RWPE2 (cell line): ENCODE data around the gene ODC1.

Experiments used
- ATAC-seq: fragments of 200-7000 bp; cut with Tn5 transposase; 3 replicates; pipeline ENCODE4 v1.9.1; 2021; ENCODE audit warnings: low read depth
- DNase-seq: peaks from one replicate; pipeline ENCODE4 v3.0.0-alpha.2; 2020; ENCODE audit warnings: low spot score
- H3K27ac ChIP-seq: fragments of 450-650 bp; 2 replicates; pipeline ENCODE4 v1.5.1; 2017; ENCODE audit warnings: mild to moderate bottlenecking; ENCODE audit not compliant: poor library complexity, severe bottlenecking
- H3K27me3 ChIP-seq: fragments of 250-450 bp; sonication (Bioruptor Pico); 2 replicates; pipeline ENCODE4 v1.5.1; 2021; ENCODE audit warnings: mild to moderate bottlenecking, moderate library complexity; ENCODE audit not compliant: insufficient read depth, poor library complexity, severe bottlenecking
- H3K36me3 ChIP-seq: fragments of 250-450 bp; sonication (Bioruptor Pico); 2 replicates; pipeline ENCODE4 v1.5.1; 2020; ENCODE audit warnings: low read depth, mild to moderate bottlenecking, moderate library complexity
- H3K4me1 ChIP-seq: fragments of 250-450 bp; sonication (Bioruptor Pico); 2 replicates; pipeline ENCODE4 v1.5.1; 2021; ENCODE audit warnings: mild to moderate bottlenecking, moderate library complexity; ENCODE audit not compliant: insufficient read depth, poor library complexity, severe bottlenecking
- H3K4me3 ChIP-seq: fragments of 250-450 bp; sonication (Bioruptor Pico); 2 replicates; pipeline ENCODE4 v1.5.1; 2021; ENCODE audit warnings: mild to moderate bottlenecking, moderate library complexity; ENCODE audit not compliant: severe bottlenecking
- H3K9me3 ChIP-seq: fragments of 250-450 bp; sonication (Bioruptor Pico); 2 replicates; pipeline ENCODE4 v1.5.1; 2021; ENCODE audit warnings: mild to moderate bottlenecking, moderate library complexity; ENCODE audit not compliant: severe bottlenecking
- TF ChIP-seq, protein P1 (sequence below): fragments of 450-650 bp; IDR thresholded peaks from one replicate; pipeline ENCODE4 v1.5.1; 2017; ENCODE audit warnings: mild to moderate bottlenecking, moderate library complexity; ENCODE audit not compliant: poor library complexity, severe bottlenecking

Gene ODC1

DNA sequence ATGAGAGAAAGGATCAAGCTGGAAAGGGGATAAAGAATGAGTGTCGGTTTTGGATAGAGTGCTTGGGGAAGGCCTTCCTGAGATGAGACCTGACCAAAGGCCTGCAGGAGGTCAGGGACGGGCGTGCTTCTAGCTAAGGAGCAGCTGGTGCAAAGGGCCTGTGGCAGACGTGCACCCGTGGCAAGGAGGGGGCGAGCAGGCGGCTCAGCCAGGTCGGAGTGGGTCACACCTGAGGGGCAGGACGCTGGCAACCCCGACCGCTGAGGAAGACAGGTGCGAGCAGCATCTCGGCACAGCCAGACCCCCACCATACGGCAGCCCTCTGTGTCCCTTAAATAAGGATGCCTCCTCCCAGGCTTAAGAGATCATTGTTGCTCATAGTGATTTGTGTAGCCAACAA, 48.1 kb downstream of the ODC1 start:
- ATAC-seq (no peak), DNase-seq (no peak)
- Histone ChIP-seq H3K27ac (no peak overlapping the region), H3K9me3 (no peaks in the 10 kb centered on the region), H3K27me3 (no peaks in the 10 kb centered on the region), H3K4me3 (no peak overlapping the region), H3K4me1 (peaks cover 21% of the 10 kb centered on the region), H3K36me3 (no peaks in the 10 kb centered on the region; the same call in 1 of the 2 replicates)
- TF ChIP-seq, protein P1, sequence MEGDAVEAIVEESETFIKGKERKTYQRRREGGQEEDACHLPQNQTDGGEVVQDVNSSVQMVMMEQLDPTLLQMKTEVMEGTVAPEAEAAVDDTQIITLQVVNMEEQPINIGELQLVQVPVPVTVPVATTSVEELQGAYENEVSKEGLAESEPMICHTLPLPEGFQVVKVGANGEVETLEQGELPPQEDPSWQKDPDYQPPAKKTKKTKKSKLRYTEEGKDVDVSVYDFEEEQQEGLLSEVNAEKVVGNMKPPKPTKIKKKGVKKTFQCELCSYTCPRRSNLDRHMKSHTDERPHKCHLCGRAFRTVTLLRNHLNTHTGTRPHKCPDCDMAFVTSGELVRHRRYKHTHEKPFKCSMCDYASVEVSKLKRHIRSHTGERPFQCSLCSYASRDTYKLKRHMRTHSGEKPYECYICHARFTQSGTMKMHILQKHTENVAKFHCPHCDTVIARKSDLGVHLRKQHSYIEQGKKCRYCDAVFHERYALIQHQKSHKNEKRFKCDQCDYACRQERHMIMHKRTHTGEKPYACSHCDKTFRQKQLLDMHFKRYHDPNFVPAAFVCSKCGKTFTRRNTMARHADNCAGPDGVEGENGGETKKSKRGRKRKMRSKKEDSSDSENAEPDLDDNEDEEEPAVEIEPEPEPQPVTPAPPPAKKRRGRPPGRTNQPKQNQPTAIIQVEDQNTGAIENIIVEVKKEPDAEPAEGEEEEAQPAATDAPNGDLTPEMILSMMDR: no peak

DNA sequence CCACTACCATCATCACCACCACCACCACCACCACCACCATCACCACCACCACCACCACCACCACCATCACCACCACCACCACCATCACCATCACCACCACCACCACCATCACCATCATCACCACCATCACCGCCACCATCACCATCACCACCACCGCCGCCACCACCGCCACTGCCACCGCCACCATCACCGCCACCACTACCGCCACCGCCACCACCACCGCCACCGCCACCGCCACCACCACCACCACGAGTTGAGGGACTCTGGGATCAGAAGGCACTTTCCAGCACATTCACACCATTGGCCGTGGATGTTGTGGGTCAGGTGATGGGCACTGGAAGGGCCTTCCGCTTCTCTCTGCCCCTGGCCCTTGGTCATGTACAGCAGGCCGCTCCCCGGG, 48.8 kb downstream of the ODC1 start:
- Histone ChIP-seq H3K4me1 (peaks cover 14% of the 10 kb centered on the region), H3K9me3 (no peaks in the 10 kb centered on the region), H3K36me3 (no peaks in the 10 kb centered on the region; the same call in 1 of the 2 replicates), H3K27me3 (no peaks in the 10 kb centered on the region), H3K27ac (no peak overlapping the region), H3K4me3 (no peak overlapping the region)
- TF ChIP-seq, protein P1: no peak
- no peak for ATAC-seq
- no peak for DNase-seq

DNA sequence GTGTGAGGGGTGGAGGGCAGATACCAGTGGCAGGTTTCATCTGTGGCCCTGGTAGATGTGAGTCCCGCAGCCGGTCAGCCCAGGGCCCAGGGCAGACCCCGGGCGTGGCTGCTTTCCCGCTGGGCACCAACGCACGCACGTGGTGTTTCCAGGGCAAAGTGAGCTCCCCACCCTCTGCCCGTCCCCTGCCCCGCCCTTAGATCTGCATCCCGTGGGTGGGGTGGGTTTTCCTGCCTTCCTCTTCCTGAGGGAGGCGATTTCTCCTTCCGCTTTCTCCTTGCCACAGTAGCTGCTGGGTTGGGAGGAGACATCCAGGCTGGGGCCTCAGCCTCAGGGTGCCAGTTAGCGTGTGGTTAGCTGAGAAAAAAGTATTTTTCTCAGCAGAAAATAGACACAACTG, 49.6 kb downstream of the ODC1 start:
- TF ChIP-seq, protein P1: no peak
- ATAC-seq (no peak), DNase-seq (no peak)
- Histone ChIP-seq H3K27ac (no peak overlapping the region), H3K4me1 (peaks cover 13% of the 10 kb centered on the region), H3K36me3 (no peaks in the 10 kb centered on the region; the same call in 1 of the 2 replicates), H3K9me3 (no peaks in the 10 kb centered on the region), H3K4me3 (no peak overlapping the region), H3K27me3 (no peaks in the 10 kb centered on the region)

DNA sequence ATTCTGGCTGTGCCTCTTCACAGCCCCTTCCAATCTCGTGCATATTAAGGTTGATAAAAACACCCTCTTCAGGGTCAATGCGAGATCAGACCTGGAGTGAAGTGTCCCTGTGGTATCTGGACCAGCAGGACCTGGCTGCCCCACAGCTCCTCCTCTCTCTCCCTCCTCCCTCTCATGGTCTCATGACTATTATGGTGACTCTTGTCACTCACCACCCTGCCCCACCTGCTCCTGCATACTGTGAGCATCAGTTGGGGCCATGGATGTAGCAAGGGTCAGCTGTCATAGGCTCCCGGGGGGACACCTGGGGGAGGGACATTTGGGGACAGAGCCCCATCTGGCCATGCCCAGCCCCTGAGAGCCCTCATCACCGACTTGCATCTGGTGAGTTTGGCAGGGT, 50.2 kb downstream of the ODC1 start:
- TF ChIP-seq, protein P1: no peak
- DNase-seq (no peak), ATAC-seq (no peak)
- Histone ChIP-seq H3K4me1 (peaks cover 13% of the 10 kb centered on the region), H3K27me3 (no peaks in the 10 kb centered on the region), H3K9me3 (no peaks in the 10 kb centered on the region), H3K27ac (no peak overlapping the region), H3K4me3 (no peak overlapping the region), H3K36me3 (no peaks in the 10 kb centered on the region; the same call in 1 of the 2 replicates)

DNA sequence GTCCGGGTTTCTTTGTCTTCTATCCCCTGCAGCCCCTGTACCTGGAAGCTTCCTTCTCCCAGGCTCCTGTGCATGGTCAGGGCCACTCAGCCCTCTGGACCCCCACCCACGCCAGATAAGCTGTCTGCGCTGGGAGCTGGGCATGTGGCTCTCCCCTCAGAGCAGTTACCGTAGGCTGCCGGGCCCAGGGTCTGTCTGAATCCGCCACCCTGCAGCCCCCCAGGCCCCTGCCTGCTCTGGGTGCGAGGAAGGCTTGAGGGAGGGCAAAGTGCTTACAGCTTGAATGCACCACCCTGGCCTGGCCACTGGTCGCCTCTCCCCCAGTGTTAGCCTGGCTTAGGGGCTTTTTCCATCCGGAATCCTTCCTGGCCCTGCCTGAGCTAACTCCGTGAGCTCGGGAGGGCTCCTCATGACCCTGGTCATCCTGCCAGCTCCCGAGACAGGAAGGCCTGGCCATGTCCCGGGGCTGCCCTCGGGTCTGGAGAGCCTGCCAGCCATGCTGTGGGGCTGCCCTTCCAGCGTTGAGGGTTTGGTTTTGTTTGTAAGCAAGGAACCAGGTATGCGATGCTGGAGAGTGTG, 50.7 kb downstream of the ODC1 start:
- no peaks in the 10 kb centered on the region for H3K9me3 ChIP-seq

More for the DNA sequence above, 50.7 kb downstream of the ODC1 start:
- ATAC-seq: no peak
- peaks cover 12% of the 10 kb centered on the region for H3K4me1 ChIP-seq
- TF ChIP-seq, protein P1: no peak
- H3K27me3 ChIP-seq: no peaks in the 10 kb centered on the region
- DNase-seq: no peak
- H3K36me3 ChIP-seq: no peaks in the 10 kb centered on the region; the same call in 1 of the 2 replicates
- H3K4me3 ChIP-seq: no peak overlapping the region
- H3K27ac ChIP-seq: no peak overlapping the region
